Esophagus squamous epithelium (tissue), 4 donors: Measurements from ENCODE around the gene NPLOC4.

Experiments
- POLR2A ChIP-seq, 4 donors: fragments of 450-650 bp; IDR thresholded peaks; one replicate each; pipeline ENCODE4 v1.6.1; 2017; ENCODE audit warnings: antibody characterized with exemption in 4 of 4, mild to moderate bottlenecking in 4 of 4, moderate library complexity in 3 of 4
- TF ChIP-seq, protein P1 (sequence below), 6 experiments: fragments of 450-650 bp in 4 of 6; fragments of 200-600 bp in 2 of 6; sonication (generic) in 2 of 6; IDR thresholded peaks; one replicate each; pipeline ENCODE4 v1.5.1; 2016 to 2019; ENCODE audit warnings: antibody characterized with exemption in 6 of 6, mild to moderate bottlenecking in 4 of 6, moderate library complexity in 4 of 6

DNA sequence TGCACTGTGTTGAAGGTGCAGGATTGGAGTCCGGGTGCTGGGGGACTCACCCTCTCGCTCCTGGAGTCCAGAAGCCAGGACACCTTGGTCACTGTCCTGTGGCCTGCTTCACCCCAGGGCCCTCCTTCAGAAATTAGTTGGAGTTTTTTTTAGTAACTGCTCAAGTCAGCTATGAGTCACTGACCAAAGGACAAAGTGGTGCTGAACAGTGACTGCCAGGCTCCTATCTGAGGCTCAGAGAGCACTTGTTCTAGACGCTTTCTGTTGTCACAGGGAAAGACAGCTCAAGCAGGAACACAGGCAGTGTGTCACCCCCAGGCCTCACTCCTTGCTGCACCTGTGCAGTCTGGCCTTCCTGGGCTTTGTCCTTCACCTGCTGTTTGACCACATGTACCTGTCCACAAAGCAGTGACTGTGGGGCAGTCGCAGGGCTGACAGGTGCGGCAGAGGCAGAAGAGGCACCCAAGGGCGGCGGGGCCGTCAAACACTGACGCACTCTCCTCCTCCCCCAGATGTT lies 80.7 kb downstream of the NPLOC4 start:
- TF ChIP-seq, protein P1, sequence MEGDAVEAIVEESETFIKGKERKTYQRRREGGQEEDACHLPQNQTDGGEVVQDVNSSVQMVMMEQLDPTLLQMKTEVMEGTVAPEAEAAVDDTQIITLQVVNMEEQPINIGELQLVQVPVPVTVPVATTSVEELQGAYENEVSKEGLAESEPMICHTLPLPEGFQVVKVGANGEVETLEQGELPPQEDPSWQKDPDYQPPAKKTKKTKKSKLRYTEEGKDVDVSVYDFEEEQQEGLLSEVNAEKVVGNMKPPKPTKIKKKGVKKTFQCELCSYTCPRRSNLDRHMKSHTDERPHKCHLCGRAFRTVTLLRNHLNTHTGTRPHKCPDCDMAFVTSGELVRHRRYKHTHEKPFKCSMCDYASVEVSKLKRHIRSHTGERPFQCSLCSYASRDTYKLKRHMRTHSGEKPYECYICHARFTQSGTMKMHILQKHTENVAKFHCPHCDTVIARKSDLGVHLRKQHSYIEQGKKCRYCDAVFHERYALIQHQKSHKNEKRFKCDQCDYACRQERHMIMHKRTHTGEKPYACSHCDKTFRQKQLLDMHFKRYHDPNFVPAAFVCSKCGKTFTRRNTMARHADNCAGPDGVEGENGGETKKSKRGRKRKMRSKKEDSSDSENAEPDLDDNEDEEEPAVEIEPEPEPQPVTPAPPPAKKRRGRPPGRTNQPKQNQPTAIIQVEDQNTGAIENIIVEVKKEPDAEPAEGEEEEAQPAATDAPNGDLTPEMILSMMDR (IDR thresholded peaks at IDR 0.05) = no peak
- no peak for TF ChIP-seq POLR2A (IDR thresholded peaks at IDR 0.05)
